Measurements from ENCODE around the gene GPR89A.
"Not testable (repeated sequence)": the region's sequence is repeated elsewhere in the genome, so short reads cannot be mapped to it uniquely, and the experiment has no call there.

GPR89A gene

GRCh38 chr1:145599426-145599825 lies 8.4 kb upstream of the GPR89A start:
- not testable (repeated sequence) for H3K27ac ChIP-seq (ENCODE audit: low read depth, low read length); DNase-seq; H3K18ac ChIP-seq (ENCODE audit: low read length); H3K56ac ChIP-seq (ENCODE audit: low read length); H3K79me1 ChIP-seq (ENCODE audit: low read length); H3K79me2 ChIP-seq (ENCODE audit: control insufficient read depth, insufficient read depth, low read length); H3K4ac ChIP-seq (ENCODE audit: low read depth, low read length); H2BK15ac ChIP-seq (replicated peaks; ENCODE audit: low read depth); H4K8ac ChIP-seq (ENCODE audit: low read depth, low read length); H3K4me2 ChIP-seq (ENCODE audit: low read length); H2BK120ac ChIP-seq (ENCODE audit: low read depth, low read length); H4K5ac ChIP-seq (ENCODE audit: low read length); H2AK5ac ChIP-seq (ENCODE audit: low read length); H3K4me1 ChIP-seq (ENCODE audit: control insufficient read depth, low read depth, low read length); H3K23ac ChIP-seq (ENCODE audit: low read length); H3K9ac ChIP-seq (ENCODE audit: low read length); H2BK5ac ChIP-seq (ENCODE audit: low read length); H3K36me3 ChIP-seq (ENCODE audit: control insufficient read depth, insufficient read depth, low read length); H3K27me3 ChIP-seq (ENCODE audit: insufficient read depth, low read length, poor library complexity); H3K4me3 ChIP-seq (ENCODE audit: low read length)
- no CpG with 5 or more reads among the region's 5 CpGs for WGBS (ENCODE audit: extremely low coverage, insufficient coverage, low lambda C conversion rate)

- no peak overlapping the region for H4K5ac ChIP-seq (ENCODE audit: low read length)
- H3K4me2 ChIP-seq (ENCODE audit: low read length): no peak overlapping the region
- H3K79me2 ChIP-seq (ENCODE audit: control insufficient read depth, insufficient read depth, low read length): no peaks in the 10 kb centered on the region
- no peak overlapping the region for H3K4me3 ChIP-seq (ENCODE audit: low read length)
- H2AK5ac ChIP-seq (ENCODE audit: low read length): no peak overlapping the region
- no peak overlapping the region for H3K4ac ChIP-seq (ENCODE audit: low read depth, low read length)
- no peak overlapping the region for H2BK5ac ChIP-seq (ENCODE audit: low read length)
- no peak overlapping the region for H3K27ac ChIP-seq (ENCODE audit: low read depth, low read length)
- H3K27me3 ChIP-seq (ENCODE audit: insufficient read depth, low read length, poor library complexity): no peaks in the 10 kb centered on the region
- H3K56ac ChIP-seq (ENCODE audit: low read length): no peak overlapping the region
- H2BK120ac ChIP-seq (ENCODE audit: low read depth, low read length): no peak overlapping the region
- no CpG with 5 or more reads among the region's 1 CpG for WGBS (ENCODE audit: extremely low coverage, insufficient coverage, low lambda C conversion rate)
- H3K79me1 ChIP-seq (ENCODE audit: low read length): no peaks in the 10 kb centered on the region
- peak; percentile 73 for DNase-seq
- no peaks in the 10 kb centered on the region for H3K4me1 ChIP-seq (ENCODE audit: control insufficient read depth, low read depth, low read length)
- no peak overlapping the region for H4K8ac ChIP-seq (ENCODE audit: low read depth, low read length)
- no peak overlapping the region for H3K23ac ChIP-seq (ENCODE audit: low read length)
- no peak overlapping the region for H2BK15ac ChIP-seq (replicated peaks; ENCODE audit: low read depth)
- no peak overlapping the region for H3K18ac ChIP-seq (ENCODE audit: low read length)
- no peaks in the 10 kb centered on the region for H3K36me3 ChIP-seq (ENCODE audit: control insufficient read depth, insufficient read depth, low read length)
- H3K9ac ChIP-seq (ENCODE audit: low read length): no peak overlapping the region
Observed at GRCh38 chr1:145601593-145601992, 6.2 kb upstream of the GPR89A start.

GRCh38 chr1:145606840-145607239 lies 948 bp upstream of the GPR89A start:
- DNase-seq; H2BK120ac ChIP-seq (ENCODE audit: low read depth, low read length); H3K9ac ChIP-seq (ENCODE audit: low read length); H4K5ac ChIP-seq (ENCODE audit: low read length); H3K4ac ChIP-seq (ENCODE audit: low read depth, low read length); H3K4me3 ChIP-seq (ENCODE audit: low read length); H3K4me2 ChIP-seq (ENCODE audit: low read length); H3K56ac ChIP-seq (ENCODE audit: low read length); H2BK15ac ChIP-seq (replicated peaks; ENCODE audit: low read depth); H3K18ac ChIP-seq (ENCODE audit: low read length); H3K4me1 ChIP-seq (ENCODE audit: control insufficient read depth, low read depth, low read length); H2BK5ac ChIP-seq (ENCODE audit: low read length); H4K8ac ChIP-seq (ENCODE audit: low read depth, low read length); H3K79me1 ChIP-seq (ENCODE audit: low read length); H3K27me3 ChIP-seq (ENCODE audit: insufficient read depth, low read length, poor library complexity); H3K36me3 ChIP-seq (ENCODE audit: control insufficient read depth, insufficient read depth, low read length); H3K79me2 ChIP-seq (ENCODE audit: control insufficient read depth, insufficient read depth, low read length); H2AK5ac ChIP-seq (ENCODE audit: low read length); H3K27ac ChIP-seq (ENCODE audit: low read depth, low read length); H3K23ac ChIP-seq (ENCODE audit: low read length): not testable (repeated sequence)
- WGBS (ENCODE audit: extremely low coverage, insufficient coverage, low lambda C conversion rate): no CpG with 5 or more reads among the region's 5 CpGs

GRCh38 chr1:145607289-145607688 lies 499 bp upstream of the GPR89A start:
- H3K27me3 ChIP-seq (ENCODE audit: insufficient read depth, low read length, poor library complexity); H3K18ac ChIP-seq (ENCODE audit: low read length); H4K5ac ChIP-seq (ENCODE audit: low read length); H3K56ac ChIP-seq (ENCODE audit: low read length); H3K27ac ChIP-seq (ENCODE audit: low read depth, low read length); H3K4me3 ChIP-seq (ENCODE audit: low read length); H2BK5ac ChIP-seq (ENCODE audit: low read length); H2BK15ac ChIP-seq (replicated peaks; ENCODE audit: low read depth); H3K79me1 ChIP-seq (ENCODE audit: low read length); H3K4me2 ChIP-seq (ENCODE audit: low read length); H3K36me3 ChIP-seq (ENCODE audit: control insufficient read depth, insufficient read depth, low read length); H3K4me1 ChIP-seq (ENCODE audit: control insufficient read depth, low read depth, low read length); H3K4ac ChIP-seq (ENCODE audit: low read depth, low read length); DNase-seq; H4K8ac ChIP-seq (ENCODE audit: low read depth, low read length); H3K79me2 ChIP-seq (ENCODE audit: control insufficient read depth, insufficient read depth, low read length); H3K9ac ChIP-seq (ENCODE audit: low read length); H3K23ac ChIP-seq (ENCODE audit: low read length); H2AK5ac ChIP-seq (ENCODE audit: low read length); H2BK120ac ChIP-seq (ENCODE audit: low read depth, low read length): not testable (repeated sequence)
- WGBS (ENCODE audit: extremely low coverage, insufficient coverage, low lambda C conversion rate): no CpG with 5 or more reads among the region's 11 CpGs

GRCh38 chr1:145610744-145611143 lies 3.0 kb downstream of the GPR89A start:
- not testable (repeated sequence) for H2BK5ac ChIP-seq (ENCODE audit: low read length); H3K79me1 ChIP-seq (ENCODE audit: low read length); H3K27ac ChIP-seq (ENCODE audit: low read depth, low read length); H3K9ac ChIP-seq (ENCODE audit: low read length); DNase-seq; H4K5ac ChIP-seq (ENCODE audit: low read length); H4K8ac ChIP-seq (ENCODE audit: low read depth, low read length); H2BK15ac ChIP-seq (replicated peaks; ENCODE audit: low read depth); H2BK120ac ChIP-seq (ENCODE audit: low read depth, low read length); H3K4me2 ChIP-seq (ENCODE audit: low read length); H3K27me3 ChIP-seq (ENCODE audit: insufficient read depth, low read length, poor library complexity); H3K36me3 ChIP-seq (ENCODE audit: control insufficient read depth, insufficient read depth, low read length); H3K4ac ChIP-seq (ENCODE audit: low read depth, low read length); H3K4me1 ChIP-seq (ENCODE audit: control insufficient read depth, low read depth, low read length); H3K79me2 ChIP-seq (ENCODE audit: control insufficient read depth, insufficient read depth, low read length); H2AK5ac ChIP-seq (ENCODE audit: low read length); H3K56ac ChIP-seq (ENCODE audit: low read length); H3K4me3 ChIP-seq (ENCODE audit: low read length); H3K18ac ChIP-seq (ENCODE audit: low read length); H3K23ac ChIP-seq (ENCODE audit: low read length)
- no CpG with 5 or more reads among the region's 2 CpGs for WGBS (ENCODE audit: extremely low coverage, insufficient coverage, low lambda C conversion rate)

- not testable (repeated sequence) for H3K79me1 ChIP-seq (ENCODE audit: low read length); H2BK5ac ChIP-seq (ENCODE audit: low read length); H3K27ac ChIP-seq (ENCODE audit: low read depth, low read length); H3K18ac ChIP-seq (ENCODE audit: low read length); H2BK120ac ChIP-seq (ENCODE audit: low read depth, low read length); H3K4me3 ChIP-seq (ENCODE audit: low read length); H2BK15ac ChIP-seq (replicated peaks; ENCODE audit: low read depth); H4K5ac ChIP-seq (ENCODE audit: low read length); H4K8ac ChIP-seq (ENCODE audit: low read depth, low read length); H3K23ac ChIP-seq (ENCODE audit: low read length); H3K27me3 ChIP-seq (ENCODE audit: insufficient read depth, low read length, poor library complexity); H3K4ac ChIP-seq (ENCODE audit: low read depth, low read length); H2AK5ac ChIP-seq (ENCODE audit: low read length); H3K36me3 ChIP-seq (ENCODE audit: control insufficient read depth, insufficient read depth, low read length); H3K9ac ChIP-seq (ENCODE audit: low read length); H3K4me1 ChIP-seq (ENCODE audit: control insufficient read depth, low read depth, low read length); H3K79me2 ChIP-seq (ENCODE audit: control insufficient read depth, insufficient read depth, low read length); H3K56ac ChIP-seq (ENCODE audit: low read length); DNase-seq; H3K4me2 ChIP-seq (ENCODE audit: low read length)
- no CpG with 5 or more reads among the region's 1 CpG for WGBS (ENCODE audit: extremely low coverage, insufficient coverage, low lambda C conversion rate)
Observed at GRCh38 chr1:145620073-145620472, 12.3 kb downstream of the GPR89A start.

All from mesendoderm (in vitro differentiated cells).